ENCODE data around the gene PLD2. TPM values are rescaled to one million over a fixed set of nuclear protein-coding genes. Genes with fewer than 3 reads are reported as not detected.

PLD2 gene
- total and polyA plus RNA-seq, 9 of the 15 experiments (the other 6 are each of a cell fraction or from before 2014, with no cell fraction given) = 0.20 to 7.5 (median 3.3) TPM

- no peaks in the 10 kb centered on the region for H3K79me2 ChIP-seq (ENCODE audit: control insufficient read depth, insufficient read depth, low read length)
- no peaks in the 10 kb centered on the region for H3K27me3 ChIP-seq (ENCODE audit: control insufficient read depth in 2 of 2, insufficient read depth in 2 of 2, low read length in 2 of 2)
- H3K4me2 ChIP-seq (ENCODE audit: insufficient read depth, low read length) = no peak overlapping the region
- no peak for FAIRE-seq
- H2AFZ ChIP-seq (ENCODE audit: low read depth, low read length) = no peak overlapping the region
- no peaks in the 10 kb centered on the region for H3K36me3 ChIP-seq (ENCODE audit: control insufficient read depth, insufficient read depth, low read length)
- WGBS (ENCODE audit: insufficient coverage, low coverage, missing lambda C conversion rate) = 70% methylated on average over 2 of the region's 3 CpGs
- no peak for ATAC-seq
- H4K20me1 ChIP-seq (replicated peaks; ENCODE audit: control insufficient read depth, insufficient read depth, low read length) = no peaks in the 10 kb centered on the region
- POLR2A ChIA-PET = interaction anchor here (0.5 to 1.5 kb wide), 4 partner anchors 12 to 119 kb away, joined by 3 to 7 read pairs (median 3); partner anchors contain the start of gene PELP1
- in situ Hi-C loops (cut with MboI) = no loop called here
- 0 out of 4 replicates have a peak overlapping the region, but pooled peaks of 1 of the 2 experiments have one; percentile 16 for H3K9ac ChIP-seq (ENCODE audit: insufficient read depth in 1 of 2, low read depth in 2 of 2, low read length in 2 of 2)
- H3K9me3 ChIP-seq (replicated peaks; ENCODE audit: control insufficient read depth, insufficient read depth, low read depth, low read length) = no peaks in the 10 kb centered on the region
- intact Hi-C loops (cut with micrococcal nuclease) = no loop called here
- no peaks in the 10 kb centered on the region; a peak in 2 of 5 replicates for H3K4me1 ChIP-seq (replicated peaks in 1 of 2; ENCODE audit: control insufficient read depth in 2 of 2, insufficient read depth in 2 of 2, low read length in 2 of 2)
- no peak for DNase-seq (ENCODE audit: extremely low read depth in 1 of 4, low spot score in 3 of 4)
- BruUV-seq (replicated peaks) = no TSS peak
- TF ChIP-seq NCOA6 (IDR thresholded peaks at IDR 0.05) = no peak
- H3K9me1 ChIP-seq (ENCODE audit: control insufficient read depth, insufficient read depth, low read length) = peaks cover 4% of the 10 kb centered on the region
- CTCF ChIA-PET (ENCODE audit: low intra/inter-chr PET ratio) = no interaction called here
- H3K27ac ChIP-seq (ENCODE audit: extremely low read depth, low read depth, low read length) = no peak overlapping the region
- H3K4me3 ChIP-seq = no peak overlapping the region
These were observed 15.9 kb downstream of the PLD2 start for GRCh38 chr17:4822835-4823234.

DNA sequence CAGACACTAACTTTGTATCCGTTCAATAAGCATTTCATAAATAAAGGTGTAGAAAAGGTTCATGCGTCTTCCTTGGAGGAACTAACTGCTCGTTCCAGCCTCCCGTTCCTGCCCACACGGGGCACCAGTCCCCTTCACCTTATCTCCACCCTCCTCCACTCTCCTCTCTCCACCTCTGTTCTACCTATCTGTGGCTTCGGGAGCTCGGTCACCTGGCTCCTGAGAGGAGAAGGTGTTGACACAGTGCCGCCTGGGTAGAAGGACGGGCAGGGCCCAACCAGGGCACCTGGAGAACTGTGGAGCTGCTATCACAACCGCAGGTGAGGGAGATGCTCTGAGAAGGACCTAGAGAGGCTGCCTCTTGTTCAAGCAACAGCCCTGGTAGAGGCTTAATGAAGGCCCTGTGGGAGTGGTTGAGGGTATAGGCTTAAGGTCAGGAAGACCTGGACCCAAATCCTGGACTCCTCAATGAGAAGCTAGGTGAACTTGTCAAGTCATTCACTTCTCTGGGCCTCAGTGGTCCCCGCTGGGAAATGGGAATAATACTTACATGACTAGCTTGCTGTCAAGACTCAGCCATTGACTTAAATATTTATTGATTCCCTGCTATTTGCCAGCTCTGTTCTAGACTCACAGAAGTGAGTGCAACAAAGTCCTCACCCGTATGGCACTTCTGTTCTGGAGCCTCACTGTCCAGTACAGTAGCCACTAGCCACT is 16.6 kb downstream of the PLD2 start:
- FAIRE-seq = no peak
- 0 out of 3 replicates have a peak, but pooled peaks have one; percentile 22 for ATAC-seq
- H3K4me1 ChIP-seq (replicated peaks in 1 of 2; ENCODE audit: control insufficient read depth in 2 of 2, insufficient read depth in 2 of 2, low read length in 2 of 2) = no peaks in the 10 kb centered on the region
- no peak overlapping the region for H2AFZ ChIP-seq (ENCODE audit: low read depth, low read length)
- intact Hi-C loops (cut with micrococcal nuclease) = no loop called here
- no peak overlapping the region for H3K4me2 ChIP-seq (ENCODE audit: insufficient read depth, low read length)
- peak overlapping the region in 1 of 2 experiments; percentile 61; a peak in 1 of 4 replicates for H3K9ac ChIP-seq (ENCODE audit: insufficient read depth in 1 of 2, low read depth in 2 of 2, low read length in 2 of 2)
- H3K27ac ChIP-seq (ENCODE audit: extremely low read depth, low read depth, low read length) = no peak overlapping the region
- H3K36me3 ChIP-seq (ENCODE audit: control insufficient read depth, insufficient read depth, low read length) = no peaks in the 10 kb centered on the region
- ChIA-PET POLR2A (interaction anchor here (0.5 to 1.5 kb wide), 3 partner anchors 11 to 120 kb away, joined by 3 to 7 read pairs (median 3); partner anchors contain the start of gene PELP1), CTCF (ENCODE audit: low intra/inter-chr PET ratio) (no interaction called here)
- no peak overlapping the region for H3K4me3 ChIP-seq
- no peaks in the 10 kb centered on the region for H3K27me3 ChIP-seq (ENCODE audit: control insufficient read depth in 2 of 2, insufficient read depth in 2 of 2, low read length in 2 of 2)
- BruUV-seq (replicated peaks) = no TSS peak
- H3K9me1 ChIP-seq (ENCODE audit: control insufficient read depth, insufficient read depth, low read length) = peaks cover 2% of the 10 kb centered on the region
- TF ChIP-seq ZFX (CRISPR knock-in tag; IDR thresholded peaks at IDR 0.05) = no peak
- TF ChIP-seq RBM25 (IDR thresholded peaks at IDR 0.05; ENCODE audit: low read depth, low read length, severe bottlenecking) = peak; percentile 61
- no peak for DNase-seq (ENCODE audit: extremely low read depth in 1 of 4, low spot score in 3 of 4)
- 18% methylated on average over 9 of the region's 12 CpGs for WGBS (ENCODE audit: insufficient coverage, low coverage, missing lambda C conversion rate)
- no peaks in the 10 kb centered on the region for H3K9me3 ChIP-seq (replicated peaks; ENCODE audit: control insufficient read depth, insufficient read depth, low read depth, low read length)
- in situ Hi-C loops (cut with MboI) = no loop called here
- H4K20me1 ChIP-seq (replicated peaks; ENCODE audit: control insufficient read depth, insufficient read depth, low read length) = no peaks in the 10 kb centered on the region
- H3K79me2 ChIP-seq (ENCODE audit: control insufficient read depth, insufficient read depth, low read length) = no peaks in the 10 kb centered on the region
